Measurements from ENCODE around the gene GPR15LG.

DNA sequence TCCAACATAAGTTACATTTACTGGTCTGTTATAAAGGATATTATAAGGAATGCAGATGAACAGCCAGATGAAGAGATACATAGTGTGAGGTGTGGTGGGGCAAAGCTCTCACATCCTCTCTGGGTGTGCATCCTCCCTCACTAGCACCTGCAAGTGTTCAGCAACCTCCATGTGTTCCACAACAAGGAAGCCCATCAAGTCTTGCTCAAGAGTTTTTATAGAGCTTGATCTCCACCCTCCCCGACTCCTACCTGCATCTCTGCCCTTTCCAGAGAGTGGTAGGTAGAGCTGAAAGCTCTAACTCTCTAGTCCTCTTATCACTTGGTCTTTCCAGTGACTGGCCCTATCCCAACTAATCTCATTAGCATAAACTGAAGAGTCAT is 46.8 kb upstream of the GPR15LG start:
- TF ChIP-seq, protein P1, sequence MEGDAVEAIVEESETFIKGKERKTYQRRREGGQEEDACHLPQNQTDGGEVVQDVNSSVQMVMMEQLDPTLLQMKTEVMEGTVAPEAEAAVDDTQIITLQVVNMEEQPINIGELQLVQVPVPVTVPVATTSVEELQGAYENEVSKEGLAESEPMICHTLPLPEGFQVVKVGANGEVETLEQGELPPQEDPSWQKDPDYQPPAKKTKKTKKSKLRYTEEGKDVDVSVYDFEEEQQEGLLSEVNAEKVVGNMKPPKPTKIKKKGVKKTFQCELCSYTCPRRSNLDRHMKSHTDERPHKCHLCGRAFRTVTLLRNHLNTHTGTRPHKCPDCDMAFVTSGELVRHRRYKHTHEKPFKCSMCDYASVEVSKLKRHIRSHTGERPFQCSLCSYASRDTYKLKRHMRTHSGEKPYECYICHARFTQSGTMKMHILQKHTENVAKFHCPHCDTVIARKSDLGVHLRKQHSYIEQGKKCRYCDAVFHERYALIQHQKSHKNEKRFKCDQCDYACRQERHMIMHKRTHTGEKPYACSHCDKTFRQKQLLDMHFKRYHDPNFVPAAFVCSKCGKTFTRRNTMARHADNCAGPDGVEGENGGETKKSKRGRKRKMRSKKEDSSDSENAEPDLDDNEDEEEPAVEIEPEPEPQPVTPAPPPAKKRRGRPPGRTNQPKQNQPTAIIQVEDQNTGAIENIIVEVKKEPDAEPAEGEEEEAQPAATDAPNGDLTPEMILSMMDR (IDR thresholded peaks at IDR 0.05; ENCODE audit: low read depth, low read length): no peak
- TF ChIP-seq, protein P2, sequence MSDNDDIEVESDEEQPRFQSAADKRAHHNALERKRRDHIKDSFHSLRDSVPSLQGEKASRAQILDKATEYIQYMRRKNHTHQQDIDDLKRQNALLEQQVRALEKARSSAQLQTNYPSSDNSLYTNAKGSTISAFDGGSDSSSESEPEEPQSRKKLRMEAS (IDR thresholded peaks at IDR 0.05; ENCODE audit: low read depth, low read length): no peak
